ENCODE measurements around the gene GRP. TPM values are rescaled to one million over a fixed set of nuclear protein-coding genes. Genes with fewer than 3 reads are reported as not detected.

Gene GRP
- total and polyA plus RNA-seq, 2 donors (not counting 3 experiments of a cell fraction or from before 2014, with no cell fraction given): not detected

DNA sequence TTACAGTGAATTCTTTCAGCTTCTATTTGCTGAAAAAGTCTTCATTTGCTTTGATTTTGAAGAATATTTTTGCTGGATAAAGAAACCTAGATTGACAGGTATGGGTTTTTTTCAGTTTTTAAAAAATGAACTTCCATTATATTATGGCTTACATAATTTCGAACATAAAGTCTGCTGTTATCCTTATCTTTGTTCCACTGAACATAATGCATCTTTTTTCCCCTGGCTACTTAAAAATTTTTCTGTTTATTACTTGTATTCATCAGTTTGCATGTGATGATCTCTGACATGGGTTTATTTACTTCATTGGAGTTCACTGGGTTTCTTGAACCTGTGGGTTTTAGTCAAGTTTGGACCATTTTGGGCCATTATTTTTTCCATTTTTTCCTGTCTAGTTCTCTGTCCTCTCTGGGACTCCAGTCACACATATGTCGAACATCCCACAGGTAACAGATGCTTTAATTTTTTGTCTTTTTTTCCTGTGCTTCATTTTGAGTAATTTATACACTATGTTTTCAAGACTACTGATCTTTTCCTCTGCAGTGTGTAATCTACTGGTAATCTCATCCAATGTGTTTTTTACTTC, 47.2 kb upstream of the GRP start:
- Histone ChIP-seq H3K27me3 (ENCODE audit: control insufficient read depth in 2 of 2, insufficient read depth in 2 of 2, low read length in 2 of 2) (no peaks in the 10 kb centered on the region), H2AFZ (ENCODE audit: low read depth, low read length) (no peak overlapping the region), H3K9ac (replicated peaks; ENCODE audit: extremely low read depth, insufficient read depth, low read length) (no peak overlapping the region), H3K27ac (ENCODE audit: insufficient read depth, low read depth, low read length) (no peak overlapping the region), H3K9me1 (replicated peaks; ENCODE audit: control insufficient read depth, extremely low read depth, insufficient read depth, low read length) (no peaks in the 10 kb centered on the region), H3K4me1 (ENCODE audit: control insufficient read depth, extremely low read depth, insufficient read depth, low read length) (no peaks in the 10 kb centered on the region), H3K36me3 (ENCODE audit: control insufficient read depth in 2 of 2, extremely low read depth in 1 of 2, insufficient read depth in 2 of 2, low read length in 2 of 2) (no peaks in the 10 kb centered on the region), H4K20me1 (replicated peaks; ENCODE audit: control insufficient read depth, extremely low read depth, insufficient read depth, low read length) (no peaks in the 10 kb centered on the region), H3K4me2 (ENCODE audit: insufficient read depth, low read length) (no peak overlapping the region), H3K4me3 (replicated peaks in 1 of 3; ENCODE audit: insufficient read depth in 1 of 3, low read depth in 1 of 3, low read length in 3 of 3) (no peak overlapping the region), H3K9me3 (replicated peaks; ENCODE audit: control insufficient read depth, insufficient read depth, low read length) (no peaks in the 10 kb centered on the region), H3K79me2 (ENCODE audit: control insufficient read depth, insufficient read depth, low read length) (no peaks in the 10 kb centered on the region)
- BruUV-seq (replicated peaks): no TSS peak
- intact Hi-C loops (cut with micrococcal nuclease) (no loop called here), dilution Hi-C loops (cut with MboI; ENCODE audit: extremely low pct_ligation_motif_present, low sequenced_read_pairs) (no loop called here)
- no peak for DNase-seq (ENCODE audit: low read depth, low spot score)
- no peak for TF ChIP-seq EZH2 (IDR thresholded peaks at IDR 0.05; ENCODE audit: borderline replicate concordance, low read depth, low read length, severe bottlenecking)
- TF ChIP-seq, protein P1, sequence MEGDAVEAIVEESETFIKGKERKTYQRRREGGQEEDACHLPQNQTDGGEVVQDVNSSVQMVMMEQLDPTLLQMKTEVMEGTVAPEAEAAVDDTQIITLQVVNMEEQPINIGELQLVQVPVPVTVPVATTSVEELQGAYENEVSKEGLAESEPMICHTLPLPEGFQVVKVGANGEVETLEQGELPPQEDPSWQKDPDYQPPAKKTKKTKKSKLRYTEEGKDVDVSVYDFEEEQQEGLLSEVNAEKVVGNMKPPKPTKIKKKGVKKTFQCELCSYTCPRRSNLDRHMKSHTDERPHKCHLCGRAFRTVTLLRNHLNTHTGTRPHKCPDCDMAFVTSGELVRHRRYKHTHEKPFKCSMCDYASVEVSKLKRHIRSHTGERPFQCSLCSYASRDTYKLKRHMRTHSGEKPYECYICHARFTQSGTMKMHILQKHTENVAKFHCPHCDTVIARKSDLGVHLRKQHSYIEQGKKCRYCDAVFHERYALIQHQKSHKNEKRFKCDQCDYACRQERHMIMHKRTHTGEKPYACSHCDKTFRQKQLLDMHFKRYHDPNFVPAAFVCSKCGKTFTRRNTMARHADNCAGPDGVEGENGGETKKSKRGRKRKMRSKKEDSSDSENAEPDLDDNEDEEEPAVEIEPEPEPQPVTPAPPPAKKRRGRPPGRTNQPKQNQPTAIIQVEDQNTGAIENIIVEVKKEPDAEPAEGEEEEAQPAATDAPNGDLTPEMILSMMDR (IDR thresholded peaks at IDR 0.05; ENCODE audit: extremely low read depth in 1 of 2, insufficient read depth in 1 of 2, low read depth in 1 of 2, low read length in 2 of 2): no peak
- no peak for TF ChIP-seq GATA2 (IDR thresholded peaks at IDR 0.05; ENCODE audit: insufficient read depth, insufficient read length, low read depth, low read length)
- TF ChIP-seq POLR2AphosphoS5 (IDR thresholded peaks at IDR 0.05; ENCODE audit: insufficient read depth, low read depth, low read length): no peak
- TF ChIP-seq, protein P2, sequence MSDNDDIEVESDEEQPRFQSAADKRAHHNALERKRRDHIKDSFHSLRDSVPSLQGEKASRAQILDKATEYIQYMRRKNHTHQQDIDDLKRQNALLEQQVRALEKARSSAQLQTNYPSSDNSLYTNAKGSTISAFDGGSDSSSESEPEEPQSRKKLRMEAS (IDR thresholded peaks at IDR 0.05; ENCODE audit: insufficient read depth, insufficient read length): no peak
- TF ChIP-seq POLR2A (IDR thresholded peaks at IDR 0.05; ENCODE audit: low read depth, low read length): no peak
- no peak for TF ChIP-seq JUN (IDR thresholded peaks at IDR 0.05; ENCODE audit: borderline replicate concordance, insufficient read depth, insufficient read length, low read depth)
- no peak for TF ChIP-seq MYC (IDR thresholded peaks at IDR 0.05; ENCODE audit: low read depth, low read length)
- TF ChIP-seq FOS (IDR thresholded peaks at IDR 0.05; ENCODE audit: borderline replicate concordance, insufficient read depth, low read length): no peak
- no peak for FAIRE-seq
- ChIA-PET POLR2A (no interaction called here), CTCF (no interaction called here)
